CD1c-positive myeloid dendritic cell (primary cell): ENCODE results near the gene CASR.

Experiments used
- DNase-seq: peaks from one replicate; pipeline ENCODE4 v3.0.0-alpha.2; 2016; ENCODE audit errors: extremely low spot score

CASR gene

GRCh38 chr3:122214711-122215110 lies 31.2 kb downstream of the CASR start:
- DNase-seq, result no peak

- DNase-seq, result no peak
Observed at GRCh38 chr3:122215592-122216298, 32.3 kb downstream of the CASR start.

- DNase-seq, result no peak
Observed at GRCh38 chr3:122217901-122218300, 34.4 kb downstream of the CASR start.

- no peak for DNase-seq
Observed at GRCh38 chr3:122219242-122219872, 35.9 kb downstream of the CASR start.

- DNase-seq, result no peak
Observed at GRCh38 chr3:122227036-122227781, 43.7 kb downstream of the CASR start.

GRCh38 chr3:122230174-122230573 lies 46.7 kb downstream of the CASR start:
- no peak for DNase-seq

- no peak for DNase-seq
Observed at GRCh38 chr3:122231465-122232157, 48.1 kb downstream of the CASR start.

GRCh38 chr3:122232485-122232884 lies 49.0 kb downstream of the CASR start:
- no peak for DNase-seq

GRCh38 chr3:122233101-122233952 lies 49.9 kb downstream of the CASR start:
- DNase-seq, result peak; percentile 95

GRCh38 chr3:122234117-122234516 lies 50.6 kb downstream of the CASR start:
- DNase-seq, result peak; percentile 29

- DNase-seq, result no peak
Observed at GRCh38 chr3:122235147-122235546, 51.7 kb downstream of the CASR start.

GRCh38 chr3:122239112-122239511 lies 55.6 kb downstream of the CASR start:
- DNase-seq, result no peak

- peak; percentile 45 for DNase-seq
Observed at GRCh38 chr3:122245513-122246174, 62.2 kb downstream of the CASR start.

GRCh38 chr3:122246199-122246598 lies 62.7 kb downstream of the CASR start:
- no peak for DNase-seq

GRCh38 chr3:122247087-122247824 lies 63.8 kb downstream of the CASR start:
- peak; percentile 35 for DNase-seq

- no peak for DNase-seq
Observed at GRCh38 chr3:122247825-122248185, 64.3 kb downstream of the CASR start.

GRCh38 chr3:122251428-122251827 lies 68.0 kb downstream of the CASR start:
- no peak for DNase-seq

- DNase-seq, result no peak
Observed at GRCh38 chr3:122253581-122253980, 70.1 kb downstream of the CASR start.

- DNase-seq, result peak; percentile 73
Observed at GRCh38 chr3:122255757-122256439, 72.4 kb downstream of the CASR start.
